CD8-positive, alpha-beta memory T cell (primary cell): ENCODE results near the gene QPRT. TPM values are rescaled to one million over a fixed set of nuclear protein-coding genes. Genes with fewer than 3 reads are reported as not detected.

Experiments
- CTCF ChIA-PET: fragments of 350-600 bp; sonication (Branson Sonifier 250); formaldehyde crosslinking; loops from one replicate; lab custom pipeline; 2021; ENCODE audit warnings: antibody characterized with exemption; lab: Charles Lee
- POLR2A ChIA-PET: fragments of 350-600 bp; sonication (Branson Sonifier 250); formaldehyde crosslinking; loops from one replicate; lab custom pipeline; 2021; ENCODE audit warnings: antibody characterized with exemption; lab: Charles Lee
- DNase-seq, 5 donors: peaks; one replicate each; pipeline versions ENCODE4 v3.0.0 to v3.0.0-alpha.2; 2020 to 2022; ENCODE audit warnings: mixed read lengths in 1 of 5
- H3K27ac ChIP-seq: one replicate; pipeline ENCODE4 v1.7.0; 2013; ENCODE audit warnings: low read depth, mild to moderate bottlenecking, low read length, moderate library complexity
- H3K27me3 ChIP-seq: 2 replicates; pipeline ENCODE4 v1.7.0; 2013; ENCODE audit warnings: low read length, mild to moderate bottlenecking; ENCODE audit not compliant: insufficient read depth, poor library complexity, severe bottlenecking
- H3K36me3 ChIP-seq: 2 replicates; pipeline ENCODE4 v1.7.0; 2013; ENCODE audit warnings: mild to moderate bottlenecking, low read length, moderate library complexity; ENCODE audit not compliant: insufficient read depth
- H3K4me1 ChIP-seq: 2 replicates; pipeline ENCODE4 v1.7.0; 2013; ENCODE audit warnings: mild to moderate bottlenecking, low read length, moderate library complexity; ENCODE audit not compliant: insufficient read depth
- H3K4me3 ChIP-seq: 2 replicates; pipeline ENCODE4 v1.7.0; 2013; ENCODE audit warnings: mild to moderate bottlenecking, low read length
- H3K9me3 ChIP-seq: 2 replicates; pipeline ENCODE4 v1.7.0; 2013; ENCODE audit warnings: mild to moderate bottlenecking, low read length
- H3K27ac Mint-ChIP-seq, 8 donors: one replicate each; pipeline ENCODE4 v1.8.0; 2020 to 2021; ENCODE audit warnings: mixed read lengths in 8 of 8, mild to moderate bottlenecking in 6 of 8, inconsistent platforms in 3 of 8, moderate library complexity in 3 of 8
- H3K27me3 Mint-ChIP-seq, 2 donors: one replicate each; pipeline ENCODE4 v1.8.0; 2020 to 2021; ENCODE audit warnings: mixed read lengths in 2 of 2, mild to moderate bottlenecking in 1 of 2, moderate library complexity in 1 of 2
- H3K36me3 Mint-ChIP-seq, 3 donors: one replicate each; pipeline ENCODE4 v1.8.0; 2020 to 2021; ENCODE audit warnings: mixed read lengths in 3 of 3, inconsistent platforms in 1 of 3, mild to moderate bottlenecking in 1 of 3
- H3K4me1 Mint-ChIP-seq, 3 donors: one replicate each; pipeline ENCODE4 v1.8.0; 2020 to 2021; ENCODE audit warnings: mixed read lengths in 3 of 3, inconsistent platforms in 1 of 3, mild to moderate bottlenecking in 1 of 3
- H3K4me3 Mint-ChIP-seq, 7 donors: one replicate each; pipeline ENCODE4 v1.8.0; 2020 to 2021; ENCODE audit warnings: mixed read lengths in 7 of 7, mild to moderate bottlenecking in 6 of 7, moderate library complexity in 4 of 7, inconsistent platforms in 2 of 7
- H3K9me3 Mint-ChIP-seq, 5 donors: one replicate each; pipeline ENCODE4 v1.8.0; 2020 to 2022; ENCODE audit warnings: mixed read lengths in 5 of 5, mild to moderate bottlenecking in 3 of 5, moderate library complexity in 2 of 5, inconsistent platforms in 1 of 5
- polyA plus RNA-seq: library from polyadenylated mRNA; unstranded; fragments of 300-500 nt; fragmentation: Illumina TruSeq; gene quantifications from one replicate; pipeline ENCODE4 v1.2.3, GENCODE V29; 2021
- total RNA-seq, 2 experiments: library from RNA; stranded (reverse); gene quantifications; one replicate each; pipeline ENCODE4 v1.2.3, GENCODE V29; 2021

Gene QPRT
- total and polyA plus RNA-seq, 3 experiments from 2014 or later, result 0.74 to 3.5 (median 3.0) TPM

GRCh38 chr16:29697391-29697790 lies 18.4 kb downstream of the QPRT start:
- POLR2A ChIA-PET, result no interaction called here
- CTCF ChIA-PET, result interaction anchor here (0.9 to 2.2 kb wide), 3 partner anchors 32 to 151 kb away, joined by 3 to 8 read pairs (median 6); no protein-coding TSS in a partner anchor
- Mint-ChIP-seq H3K27ac (peak overlapping the region in 2 of 8 donors; percentile 42 to 84), H3K36me3 (no peaks in the 10 kb centered on the region), H3K27me3 (no peaks in the 10 kb centered on the region), H3K4me1 (peaks cover 22 to 27% (median 27%) of the 10 kb centered on the region in 3 donors), H3K4me3 (peak overlapping the region in 1 of 7 donors; percentile 41), H3K9me3 (no peaks in the 10 kb centered on the region)
- no peaks in the 10 kb centered on the region for H3K9me3 ChIP-seq
- no peak overlapping the region for H3K4me3 ChIP-seq
- H3K4me1 ChIP-seq, result peaks cover 21% of the 10 kb centered on the region
- DNase-seq, result no peak
- no peak overlapping the region for H3K27ac ChIP-seq
- H3K36me3 ChIP-seq, result no peaks in the 10 kb centered on the region
- H3K27me3 ChIP-seq, result no peaks in the 10 kb centered on the region

- Histone ChIP-seq H3K27ac (no peak overlapping the region), H3K4me1 (peaks cover 27% of the 10 kb centered on the region), H3K4me3 (no peak overlapping the region), H3K27me3 (no peaks in the 10 kb centered on the region), H3K9me3 (no peaks in the 10 kb centered on the region), H3K36me3 (no peaks in the 10 kb centered on the region)
- Mint-ChIP-seq H3K36me3 (no peaks in the 10 kb centered on the region), H3K4me3 (no peak overlapping the region), H3K4me1 (peaks cover 29 to 33% (median 33%) of the 10 kb centered on the region in 3 donors), H3K27me3 (no peaks in the 10 kb centered on the region), H3K9me3 (no peaks in the 10 kb centered on the region), H3K27ac (no peak overlapping the region)
- CTCF ChIA-PET, result interaction anchor here (1.2 to 7.1 kb wide), 8 partner anchors 21 to 150 kb away, joined by 3 to 83 read pairs (median 50); partner anchors contain the start of genes KIF22, MVP and PAGR1
- DNase-seq, result no peak
- POLR2A ChIA-PET, result no interaction called here
Measured at GRCh38 chr16:29698042-29698441, 19.1 kb downstream of the QPRT start.

GRCh38 chr16:29698484-29699323 lies 19.7 kb downstream of the QPRT start:
- CTCF ChIA-PET, result interaction anchor here (1.0 to 7.1 kb wide), 19 partner anchors 20 to 334 kb away, joined by 3 to 83 read pairs (median 4); partner anchors contain the start of genes CDIPT, KIF22, MVP and PAGR1
- POLR2A ChIA-PET, result interaction anchor here (2.3 kb wide), 1 partner anchor 91 kb away, joined by 14 read pairs; the partner anchor contains the start of gene KIF22
- DNase-seq, result no peak
- peaks cover 34% of the 10 kb centered on the region for H3K4me1 ChIP-seq
- no peak overlapping the region for H3K4me3 ChIP-seq
- Mint-ChIP-seq H3K27me3 (no peaks in the 10 kb centered on the region), H3K27ac (no peak overlapping the region), H3K36me3 (no peaks in the 10 kb centered on the region), H3K4me1 (peaks cover 33 to 39% (median 36%) of the 10 kb centered on the region in 3 donors), H3K4me3 (peak overlapping the region in 1 of 7 donors; percentile 34), H3K9me3 (no peaks in the 10 kb centered on the region)
- H3K9me3 ChIP-seq, result no peaks in the 10 kb centered on the region
- no peaks in the 10 kb centered on the region for H3K36me3 ChIP-seq
- no peaks in the 10 kb centered on the region for H3K27me3 ChIP-seq
- no peak overlapping the region for H3K27ac ChIP-seq

GRCh38 chr16:29699324-29700219 lies 20.6 kb downstream of the QPRT start:
- Mint-ChIP-seq H3K9me3 (no peaks in the 10 kb centered on the region), H3K4me1 (peaks cover 33 to 42% (median 37%) of the 10 kb centered on the region in 3 donors), H3K4me3 (peak overlapping the region in 2 of 7 donors; percentile 34 to 63), H3K36me3 (no peaks in the 10 kb centered on the region), H3K27me3 (no peaks in the 10 kb centered on the region), H3K27ac (peak overlapping the region in 1 of 8 donors; percentile 17)
- Histone ChIP-seq H3K36me3 (no peaks in the 10 kb centered on the region), H3K4me1 (peaks cover 34% of the 10 kb centered on the region), H3K27me3 (no peaks in the 10 kb centered on the region), H3K27ac (no peak overlapping the region), H3K4me3 (no peak overlapping the region), H3K9me3 (no peaks in the 10 kb centered on the region)
- no peak for DNase-seq
- POLR2A ChIA-PET, result interaction anchor here (0.6 to 4.2 kb wide), 13 partner anchors 11 to 486 kb away, joined by 3 to 53 read pairs (median 5); partner anchors contain the start of genes KIF22, MAZ, MVP and PAGR1
- CTCF ChIA-PET, result interaction anchor here (1.0 to 7.1 kb wide), 36 partner anchors 8 to 333 kb away, joined by 3 to 83 read pairs (median 5); partner anchors contain the start of genes C16orf54, CDIPT, KCTD13 and KIF22

- POLR2A ChIA-PET, result interaction anchor here (0.6 to 4.2 kb wide), 15 partner anchors 10 to 877 kb away, joined by 3 to 53 read pairs (median 5); partner anchors contain the start of genes KIF22, MAZ, MVP and PAGR1
- H3K4me3 Mint-ChIP-seq, result peak overlapping the region; percentile 75 to 92 (median 80)
- H3K27ac ChIP-seq, result peak overlapping the region; percentile 41
Measured at GRCh38 chr16:29700253-29700987, 21.4 kb downstream of the QPRT start.

GRCh38 chr16:29701214-29701555 lies 22.2 kb downstream of the QPRT start:
- H3K36me3 ChIP-seq, result no peaks in the 10 kb centered on the region
- H3K9me3 ChIP-seq, result no peaks in the 10 kb centered on the region
- peak overlapping the region; percentile 49 for H3K4me3 ChIP-seq
- peak overlapping the region; percentile 84 to 99 (median 96) for H3K27ac Mint-ChIP-seq
- H3K4me3 Mint-ChIP-seq, result peak overlapping the region in 6 of 7 donors; percentile 72 to 92 (median 82)
- H3K27ac ChIP-seq, result peak overlapping the region; percentile 58
- no peaks in the 10 kb centered on the region for H3K27me3 Mint-ChIP-seq
- H3K36me3 Mint-ChIP-seq, result no peaks in the 10 kb centered on the region
- ChIA-PET POLR2A (interaction anchor here (0.6 to 4.2 kb wide), 15 partner anchors 9 to 877 kb away, joined by 3 to 53 read pairs (median 7); partner anchors contain the start of genes C16orf54, INO80E, KIF22 and MAZ), CTCF (interaction anchor here (0.5 to 7.1 kb wide), 47 partner anchors 9 to 391 kb away, joined by 3 to 83 read pairs (median 5); partner anchors contain the start of genes C16orf54, KCTD13, KIF22 and MVP)
- peaks cover 34% of the 10 kb centered on the region for H3K4me1 ChIP-seq
- no peaks in the 10 kb centered on the region for H3K9me3 Mint-ChIP-seq
- H3K27me3 ChIP-seq, result no peaks in the 10 kb centered on the region
- H3K4me1 Mint-ChIP-seq, result peaks cover 33 to 42% (median 40%) of the 10 kb centered on the region in 3 donors
- no peak for DNase-seq

More at GRCh38 chr16:29700253-29700987, 21.4 kb downstream of the QPRT start:
- H3K4me1 ChIP-seq, result peaks cover 34% of the 10 kb centered on the region
- Mint-ChIP-seq H3K36me3 (no peaks in the 10 kb centered on the region), H3K4me1 (peaks cover 33 to 42% (median 40%) of the 10 kb centered on the region in 3 donors), H3K27ac (peak overlapping the region; percentile 91 to 99 (median 96)), H3K27me3 (no peaks in the 10 kb centered on the region), H3K9me3 (no peaks in the 10 kb centered on the region)
- CTCF ChIA-PET, result interaction anchor here (0.5 to 7.1 kb wide), 48 partner anchors 9 to 363 kb away, joined by 3 to 83 read pairs (median 5); partner anchors contain the start of genes C16orf54, KCTD13, KIF22 and MVP
- no peak overlapping the region for H3K4me3 ChIP-seq
- no peaks in the 10 kb centered on the region for H3K36me3 ChIP-seq
- peak; percentile 67 to 84 (median 72) for DNase-seq
- H3K9me3 ChIP-seq, result no peaks in the 10 kb centered on the region
- H3K27me3 ChIP-seq, result no peaks in the 10 kb centered on the region
